GM18951 (cell line): ENCODE measurements around the gene SCUBE3.

Experiments used
- POLR2A ChIP-seq: IDR thresholded peaks from 4 replicates; pipeline ENCODE4 v1.6.1; 2011; ENCODE audit warnings: mild to moderate bottlenecking; ENCODE audit not compliant: insufficient read length, insufficient read depth; ENCODE audit errors: extremely low read depth
- in situ Hi-C: fragments of 300-500 bp; cut with MboI; formaldehyde crosslinking; loops from one replicate; pipeline ENCODE4 v1.12.0; 2022; ENCODE audit warnings: low sequenced_read_pairs, mixed read lengths, inconsistent platforms; ENCODE audit not compliant: unreplicated experiment

SCUBE3 gene

DNA sequence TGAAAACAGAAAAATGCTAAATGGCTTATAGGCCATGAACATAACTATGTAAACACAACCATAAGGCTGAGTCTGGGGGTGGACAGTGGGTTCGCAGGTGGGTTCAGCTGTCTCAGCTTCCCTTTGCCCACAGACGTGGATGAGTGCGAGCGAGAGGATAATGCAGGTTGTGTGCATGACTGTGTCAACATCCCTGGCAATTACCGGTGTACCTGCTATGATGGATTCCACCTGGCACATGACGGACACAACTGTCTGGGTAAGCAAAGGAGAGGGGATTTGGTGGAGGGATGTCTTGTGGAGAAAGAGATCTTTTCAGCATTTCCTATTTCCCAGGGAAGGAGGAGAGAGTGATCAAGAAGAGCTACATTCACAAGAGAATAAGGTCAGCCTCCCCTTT, 14.7 kb downstream of the SCUBE3 start:
- in situ Hi-C loops: no loop called here
- TF ChIP-seq POLR2A: no peak

DNA sequence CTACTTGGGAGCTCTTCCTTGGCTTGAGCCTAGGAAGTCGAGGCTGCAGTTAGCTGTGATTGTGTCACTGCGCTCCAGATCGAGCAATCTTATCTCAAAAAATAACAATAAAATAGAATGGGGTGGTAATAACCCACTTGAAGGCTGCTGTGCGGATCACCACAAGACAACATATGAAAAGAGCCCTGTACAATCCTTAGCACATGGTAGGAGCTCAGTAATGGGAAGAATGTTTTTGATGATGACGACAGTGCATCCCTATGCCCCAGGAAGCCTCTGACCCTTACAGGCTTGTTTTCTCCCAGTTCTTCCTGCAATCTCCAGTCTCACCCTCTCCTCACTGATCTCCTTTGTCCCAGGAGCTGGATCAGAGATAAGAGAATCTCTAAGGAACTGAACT, 15.5 kb downstream of the SCUBE3 start:
- in situ Hi-C loops: no loop called here
- TF ChIP-seq POLR2A: no peak

DNA sequence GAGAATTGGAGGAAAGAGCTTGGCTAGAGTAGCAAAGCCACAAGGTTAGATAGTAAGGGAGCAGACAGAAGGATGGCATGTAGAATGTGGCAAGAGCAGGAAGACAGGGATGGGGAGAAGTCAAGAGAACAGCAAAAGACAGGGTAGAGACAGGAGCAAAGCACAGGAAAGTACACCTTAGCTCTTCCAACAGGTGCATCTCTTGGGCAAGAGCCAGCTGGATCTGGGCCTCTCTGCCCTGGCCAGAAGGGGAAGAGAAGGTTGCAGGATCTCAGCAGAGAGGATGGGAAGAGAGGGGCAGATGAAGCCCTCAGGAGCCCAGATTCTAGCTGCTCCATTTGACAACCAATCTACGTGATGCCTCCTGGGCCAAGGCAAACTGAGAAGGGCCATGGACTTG, 16.7 kb downstream of the SCUBE3 start:
- in situ Hi-C loops: no loop called here
- TF ChIP-seq POLR2A: no peak

DNA sequence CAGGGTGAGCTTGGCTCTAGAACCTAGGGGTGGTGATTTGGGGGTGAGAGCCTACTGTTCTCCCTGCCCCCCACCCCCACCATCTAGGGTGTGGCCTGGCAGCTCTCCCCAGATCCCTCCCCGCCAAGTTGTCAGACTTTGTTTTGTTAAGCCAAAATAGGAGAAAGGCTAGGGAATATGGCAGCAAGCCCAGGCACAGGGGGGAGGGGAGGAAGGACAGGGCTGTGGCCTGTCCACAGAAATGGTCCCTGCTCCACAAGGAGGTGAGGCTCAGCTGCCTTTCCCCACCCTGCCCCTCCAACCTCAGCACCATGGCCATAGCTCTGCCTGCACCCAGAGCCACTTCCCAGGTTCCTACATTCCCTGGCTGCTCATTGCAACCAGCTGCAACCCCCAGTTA, 17.2 kb downstream of the SCUBE3 start:
- no peak for TF ChIP-seq POLR2A
- in situ Hi-C loops: no loop called here

DNA sequence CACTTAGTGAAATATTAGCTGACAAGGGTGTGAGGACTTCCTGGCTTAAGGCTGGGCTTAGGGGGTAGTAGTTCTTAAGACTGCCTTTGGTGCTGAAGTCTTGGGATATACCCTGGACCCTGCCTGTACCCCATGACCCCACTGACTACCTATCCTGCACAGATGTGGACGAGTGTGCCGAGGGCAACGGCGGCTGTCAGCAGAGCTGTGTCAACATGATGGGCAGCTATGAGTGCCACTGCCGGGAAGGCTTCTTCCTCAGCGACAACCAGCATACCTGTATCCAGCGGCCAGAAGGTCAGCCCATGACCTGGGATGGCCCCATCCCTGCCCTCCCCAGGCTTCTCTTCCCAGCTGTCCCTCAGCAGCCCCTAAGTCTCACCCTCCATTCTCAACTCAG, 17.8 kb downstream of the SCUBE3 start:
- in situ Hi-C loops: no loop called here
- no peak for TF ChIP-seq POLR2A

DNA sequence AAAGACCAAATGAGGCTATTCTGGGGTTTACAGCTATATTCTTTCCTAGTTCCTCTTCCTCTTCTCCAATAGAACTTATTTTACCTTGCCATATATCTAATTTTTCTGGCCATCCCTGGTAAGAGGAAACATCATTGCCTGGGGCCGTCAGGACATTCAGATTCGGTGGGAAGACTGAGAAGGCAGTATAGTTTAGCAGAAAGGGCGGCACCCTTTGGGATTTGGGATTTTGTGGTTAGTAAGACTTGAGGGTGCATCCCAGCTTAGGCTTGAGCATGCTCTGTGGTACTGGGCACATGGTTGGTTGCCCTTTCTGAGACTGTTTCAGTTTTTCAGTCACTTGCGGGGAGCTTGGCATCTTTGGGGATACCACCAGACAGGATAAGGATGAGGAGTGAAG, 21.1 kb downstream of the SCUBE3 start:
- no peak for TF ChIP-seq POLR2A
- in situ Hi-C loops: no loop called here

DNA sequence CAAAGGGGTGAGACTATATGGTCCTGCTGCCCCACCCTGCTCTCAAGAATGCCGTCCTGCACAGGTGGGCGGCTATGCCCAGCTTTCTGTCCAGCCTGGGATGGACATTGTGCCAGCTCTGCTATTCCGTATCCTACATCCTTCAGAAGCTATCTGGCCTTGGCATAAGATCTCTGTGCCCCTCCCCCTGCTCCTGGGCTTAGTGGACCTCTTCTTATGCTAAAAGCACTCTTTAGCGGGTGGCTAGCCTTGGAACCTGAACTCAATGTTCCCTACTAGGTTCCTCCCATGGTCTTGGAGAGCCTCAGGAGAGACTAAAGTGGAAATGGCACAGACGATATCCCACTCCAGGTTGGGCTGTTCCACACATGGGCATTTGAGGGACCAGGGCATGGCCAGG, 22.5 kb downstream of the SCUBE3 start:
- TF ChIP-seq POLR2A: no peak
- in situ Hi-C loops: no loop called here

DNA sequence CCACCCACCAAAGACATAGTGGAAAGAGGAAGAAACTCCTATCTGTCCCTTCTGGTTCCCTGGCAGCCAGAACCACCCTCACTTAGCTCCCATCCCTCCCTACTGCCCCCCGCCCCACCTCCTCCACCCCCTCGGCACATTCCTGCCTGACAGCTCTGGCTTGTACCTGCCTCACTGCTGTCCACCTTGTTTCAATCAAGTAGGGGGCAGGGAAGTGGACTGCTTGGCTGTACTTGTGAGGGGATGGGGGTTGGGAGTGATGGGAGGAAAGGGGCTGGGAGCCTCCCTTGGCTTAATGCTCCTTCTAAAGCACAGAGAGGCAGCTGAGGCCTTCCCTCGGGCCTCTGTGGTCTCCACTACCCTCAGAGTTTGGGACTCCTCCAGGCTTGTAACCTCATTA, 23.7 kb downstream of the SCUBE3 start:
- TF ChIP-seq POLR2A: no peak
- in situ Hi-C loops: no loop called here

DNA sequence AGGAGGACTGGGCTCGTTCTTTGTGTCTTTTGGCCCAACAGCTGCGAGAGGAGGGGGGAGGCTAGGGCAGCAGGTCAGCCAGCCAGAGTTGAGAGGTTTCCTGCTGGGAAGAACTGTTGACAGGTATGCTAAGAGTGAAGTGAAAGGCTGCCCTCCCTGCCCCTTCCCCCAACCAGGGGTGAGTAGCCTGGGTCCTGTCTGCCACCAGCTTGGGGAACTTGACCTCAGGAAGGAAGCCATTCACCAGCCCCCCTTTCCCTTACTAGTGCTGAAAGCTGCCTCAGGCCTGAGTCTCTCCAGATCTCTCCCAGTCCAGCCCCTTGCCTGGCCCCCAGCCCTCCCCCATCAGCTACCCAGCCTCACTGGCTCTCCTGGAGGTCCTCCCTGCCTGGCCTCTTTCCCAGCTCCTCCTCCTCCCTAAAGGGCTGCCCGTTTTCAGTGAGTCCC, 25.1 kb downstream of the SCUBE3 start:
- TF ChIP-seq POLR2A: no peak
- in situ Hi-C loops: no loop called here

DNA sequence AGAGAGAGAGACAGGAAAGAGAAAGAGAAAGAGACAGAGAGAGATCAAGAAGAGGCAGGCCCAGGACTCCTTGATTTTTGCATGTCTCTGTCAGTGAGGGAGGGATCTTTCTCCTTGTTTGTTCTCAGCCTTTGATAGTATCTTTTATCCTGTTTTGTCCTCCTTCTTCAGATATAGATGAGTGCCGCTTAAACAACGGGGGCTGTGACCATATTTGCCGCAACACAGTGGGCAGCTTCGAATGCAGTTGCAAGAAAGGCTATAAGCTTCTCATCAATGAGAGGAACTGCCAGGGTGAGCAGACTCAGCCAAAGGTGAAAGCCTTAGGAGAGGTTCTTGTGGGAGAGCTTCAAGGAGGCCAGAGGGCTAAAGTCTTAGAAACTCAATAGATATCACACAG, 25.8 kb downstream of the SCUBE3 start:
- in situ Hi-C loops: no loop called here

DNA sequence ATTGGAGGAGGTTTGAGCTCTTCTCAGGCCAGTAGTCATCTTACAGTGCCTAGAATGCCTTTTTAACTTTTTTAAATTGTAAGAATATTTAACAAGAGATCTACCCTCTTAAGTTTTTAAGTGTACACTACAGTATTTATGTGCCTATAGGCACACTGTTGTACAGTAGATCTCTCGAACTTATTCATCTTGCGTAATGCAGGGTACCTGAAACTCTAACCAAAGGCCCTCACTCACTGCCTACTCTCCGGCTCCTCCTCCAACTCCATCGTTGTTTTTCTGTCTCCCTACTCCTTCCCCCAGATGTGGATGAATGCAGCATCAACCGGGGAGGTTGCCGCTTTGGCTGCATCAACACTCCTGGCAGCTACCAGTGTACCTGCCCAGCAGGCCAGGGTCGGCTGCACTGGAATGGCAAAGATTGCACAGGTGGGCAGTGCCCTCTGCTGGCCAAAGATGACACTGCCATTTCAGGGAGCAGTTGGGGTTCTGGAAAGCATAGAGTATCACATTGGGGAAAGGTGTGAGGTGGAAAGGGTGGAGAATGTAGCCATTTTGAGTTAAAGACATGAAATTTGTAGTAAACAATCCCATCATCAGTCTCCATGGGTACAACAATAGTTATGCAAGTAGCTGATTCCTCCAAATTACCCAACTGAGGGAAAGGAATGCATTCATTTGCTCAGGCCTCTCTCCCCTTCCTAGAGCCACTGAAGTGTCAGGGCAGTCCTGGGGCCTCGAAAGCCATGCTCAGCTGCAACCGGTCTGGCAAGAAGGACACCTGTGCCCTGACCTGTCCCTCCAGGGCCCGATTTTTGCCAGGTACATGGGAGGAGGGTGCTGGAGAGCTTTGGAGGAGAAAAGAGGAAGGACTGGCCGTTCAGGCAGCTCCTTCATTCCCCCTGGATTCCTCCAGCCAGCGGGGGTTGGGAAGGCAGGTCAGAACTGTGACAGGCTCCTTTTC, 27.4 kb downstream of the SCUBE3 start:
- no peak for TF ChIP-seq POLR2A
- in situ Hi-C loops: no loop called here

More for the DNA sequence above, 25.8 kb downstream of the SCUBE3 start:
- no peak for TF ChIP-seq POLR2A

DNA sequence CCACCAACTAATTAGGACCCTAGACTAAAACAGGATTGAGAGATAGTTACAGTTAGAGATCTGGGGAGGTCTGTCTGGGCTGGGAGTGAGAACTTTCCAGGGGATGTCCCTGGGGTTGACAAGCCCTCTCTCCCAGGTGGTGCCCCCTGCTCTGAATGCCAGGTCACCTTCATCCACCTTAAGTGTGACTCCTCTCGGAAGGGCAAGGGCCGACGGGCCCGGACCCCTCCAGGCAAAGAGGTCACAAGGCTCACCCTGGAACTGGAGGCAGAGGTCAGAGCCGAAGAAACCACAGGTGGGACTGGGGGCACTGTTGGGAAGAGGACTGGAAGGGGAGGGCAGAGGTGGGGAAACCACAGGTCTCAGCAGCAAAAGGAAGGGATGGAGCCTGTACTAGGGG, 28.7 kb downstream of the SCUBE3 start:
- no peak for TF ChIP-seq POLR2A
- in situ Hi-C loops: no loop called here

DNA sequence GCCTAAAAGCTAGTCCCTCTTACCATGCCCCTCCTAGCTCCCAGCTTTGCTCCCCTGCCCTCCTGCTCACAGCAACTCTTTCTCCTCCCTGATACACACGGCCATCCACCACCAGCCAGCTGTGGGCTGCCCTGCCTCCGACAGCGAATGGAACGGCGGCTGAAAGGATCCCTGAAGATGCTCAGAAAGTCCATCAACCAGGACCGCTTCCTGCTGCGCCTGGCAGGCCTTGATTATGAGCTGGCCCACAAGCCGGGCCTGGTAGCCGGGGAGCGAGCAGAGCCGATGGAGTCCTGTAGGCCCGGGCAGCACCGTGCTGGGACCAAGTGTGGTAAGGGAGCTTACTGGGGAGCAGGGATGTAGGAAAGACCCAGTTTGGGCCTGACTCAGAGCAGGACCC, 29.1 kb downstream of the SCUBE3 start:
- in situ Hi-C loops: no loop called here
- no peak for TF ChIP-seq POLR2A

DNA sequence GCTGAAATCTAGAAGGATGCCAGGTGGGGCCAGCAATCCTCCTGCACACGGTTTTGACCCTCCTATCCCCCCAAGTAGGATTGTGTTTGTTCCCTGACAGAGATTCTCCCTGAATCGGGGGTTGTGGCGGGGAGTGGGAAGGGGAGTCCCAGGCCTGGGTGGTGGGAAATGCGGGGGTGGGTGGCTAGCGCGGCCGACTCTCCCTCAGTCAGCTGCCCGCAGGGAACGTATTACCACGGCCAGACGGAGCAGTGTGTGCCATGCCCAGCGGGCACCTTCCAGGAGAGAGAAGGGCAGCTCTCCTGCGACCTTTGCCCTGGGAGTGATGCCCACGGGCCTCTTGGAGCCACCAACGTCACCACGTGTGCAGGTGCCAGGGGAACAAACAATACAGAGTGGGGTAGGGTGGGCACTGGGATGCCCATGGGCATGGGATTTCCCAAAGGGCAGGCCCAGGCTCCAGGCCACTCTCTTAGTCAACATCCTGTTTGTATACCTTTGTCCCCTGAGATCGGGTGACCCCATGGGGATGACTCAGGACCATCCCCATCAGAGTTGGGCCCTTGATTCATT, 29.7 kb downstream of the SCUBE3 start:
- in situ Hi-C loops: no loop called here
- TF ChIP-seq POLR2A: no peak
